Gastroesophageal sphincter (tissue), 4 donors: ENCODE data around the gene GABARAP. TPM values are rescaled to one million over a fixed set of nuclear protein-coding genes. Genes with fewer than 3 reads are reported as not detected.

Source experiments
- ATAC-seq: fragments of 150-250 bp; one replicate; pipeline ENCODE4 v1.9.1; 2016; ENCODE audit warnings: mild to moderate bottlenecking, moderate library complexity
- H3K27ac ChIP-seq, 4 donors: fragments of 200-600 bp; sonication (generic) in 3 of 4; 1 replicate in 3 of 4; 2 replicates in 1 of 4; pipeline ENCODE4 v1.5.1; 2016 to 2019
- H3K27me3 ChIP-seq: fragments of 200-600 bp; sonication (generic); one replicate; pipeline ENCODE4 v1.5.1; 2019
- H3K36me3 ChIP-seq, 2 donors: fragments of 200-600 bp; sonication (generic); one replicate each; pipeline ENCODE4 v1.5.1; 2019; ENCODE audit warnings: control low read depth in 1 of 2
- H3K4me1 ChIP-seq, 3 donors: fragments of 200-600 bp; sonication (generic); 1 replicate in 2 of 3; 2 replicates in 1 of 3; pipeline ENCODE4 v1.5.1; 2016 to 2019; ENCODE audit warnings: control low read depth in 2 of 3
- H3K4me3 ChIP-seq, 2 donors: fragments of 200-600 bp; sonication (generic); one replicate each; pipeline ENCODE4 v1.5.1; 2019; ENCODE audit warnings: mild to moderate bottlenecking in 1 of 2, moderate library complexity in 1 of 2
- H3K9me3 ChIP-seq, 3 donors: fragments of 200-600 bp; sonication (generic); one replicate each; pipeline ENCODE4 v1.5.1; 2017 to 2019; ENCODE audit warnings: control low read depth in 2 of 3
- CTCF ChIP-seq, 4 experiments: fragments of 200-600 bp in 2 of 4; fragments of 450-650 bp in 2 of 4; sonication (generic) in 1 of 4; IDR thresholded peaks; one replicate each; pipeline ENCODE4 v1.5.1; 2017 to 2019; ENCODE audit warnings: antibody characterized with exemption in 4 of 4, mild to moderate bottlenecking in 2 of 4, moderate library complexity in 2 of 4
- EP300 ChIP-seq: sonication (generic); formaldehyde crosslinking; IDR thresholded peaks from one replicate; pipeline ENCODE4 v1.6.1; 2017; ENCODE audit warnings: antibody characterized with exemption, mild to moderate bottlenecking
- POLR2A ChIP-seq, 2 donors: fragments of 450-650 bp; IDR thresholded peaks; one replicate each; pipeline ENCODE4 v1.6.1; 2017; ENCODE audit warnings: antibody characterized with exemption in 2 of 2, mild to moderate bottlenecking in 2 of 2, moderate library complexity in 1 of 2
- POLR2AphosphoS5 ChIP-seq: sonication (generic); formaldehyde crosslinking; IDR thresholded peaks from one replicate; pipeline ENCODE4 v1.6.1; 2017; ENCODE audit warnings: antibody characterized with exemption
- WGBS, 2 donors: methylation state at CpG; one replicate each; pipeline ENCODE4 v1.1.5; 2018; ENCODE audit warnings: low coverage in 1 of 2; 5-methylcytosine and 5-hydroxymethylcytosine counted together
- total RNA-seq, 4 donors: library from RNA; depleted of rRNA; stranded (reverse); fragments of >200 nt; gene quantifications; one replicate each; pipeline ENCODE4 v1.1.0, GENCODE V29; 2016

Gene GABARAP
- total RNA-seq, 4 donors from 2014 or later, result 289 to 437 (median 386) TPM

GRCh38 chr17:7266784-7267183 is 24.5 kb upstream of the GABARAP start:
- no peak for TF ChIP-seq EP300
- no peak for TF ChIP-seq POLR2A (IDR thresholded peaks at IDR 0.05)
- TF ChIP-seq CTCF (IDR thresholded peaks at IDR 0.05), result no peak
- no peak for TF ChIP-seq POLR2AphosphoS5
- no peaks in the 10 kb centered on the region for H3K36me3 ChIP-seq
- H3K27ac ChIP-seq, result no peak overlapping the region
- whole genome bisulfite sequencing, 2 donors, result 29 to 71% methylated on average over 1 of the region's 1 CpG
- no peaks in the 10 kb centered on the region for H3K9me3 ChIP-seq
- no peak overlapping the region for H3K4me3 ChIP-seq
- peaks cover 0 to 17% (median 11%) of the 10 kb centered on the region in 3 donors for H3K4me1 ChIP-seq
- no peak for ATAC-seq
- peaks cover 65% of the 10 kb centered on the region for H3K27me3 ChIP-seq

- peaks cover 83% of the 10 kb centered on the region for H3K27me3 ChIP-seq
- no peak overlapping the region for H3K27ac ChIP-seq
- ATAC-seq, result no peak
- H3K4me3 ChIP-seq, result no peak overlapping the region
- TF ChIP-seq POLR2A (IDR thresholded peaks at IDR 0.05), result no peak
- no peak for TF ChIP-seq CTCF (IDR thresholded peaks at IDR 0.05)
- no peak for TF ChIP-seq EP300
- no peak for TF ChIP-seq POLR2AphosphoS5
- 39 to 52% methylated on average over 4 of the region's 4 CpGs for WGBS, 2 donors
- H3K4me1 ChIP-seq, result peaks cover 0 to 34% (median 22%) of the 10 kb centered on the region in 3 donors
- no peaks in the 10 kb centered on the region for H3K9me3 ChIP-seq
- H3K36me3 ChIP-seq, result peaks cover 0 to 9% of the 10 kb centered on the region in 2 donors
Measured at GRCh38 chr17:7263801-7264078, 21.5 kb upstream of the GABARAP start.

GRCh38 chr17:7262935-7263800 is 20.9 kb upstream of the GABARAP start:
- ATAC-seq, result peak; percentile 26
- 5 to 9% methylated on average over 11 to 25 of the region's 26 CpGs for WGBS, 2 donors
- no peak overlapping the region for H3K27ac ChIP-seq
- peaks cover 0 to 34% (median 22%) of the 10 kb centered on the region in 3 donors for H3K4me1 ChIP-seq
- H3K4me3 ChIP-seq, result peak overlapping the region in 1 of 2 donors; percentile 3
- TF ChIP-seq POLR2AphosphoS5 (no peak), EP300 (no peak), POLR2A (IDR thresholded peaks at IDR 0.05) (no peak), CTCF (IDR thresholded peaks at IDR 0.05) (no peak)
- no peaks in the 10 kb centered on the region for H3K9me3 ChIP-seq
- peaks cover 80% of the 10 kb centered on the region for H3K27me3 ChIP-seq
- H3K36me3 ChIP-seq, result peaks cover 0 to 15% of the 10 kb centered on the region in 2 donors

GRCh38 chr17:7262192-7262934 is 20.1 kb upstream of the GABARAP start, which contains the start of gene CLDN7:
TSS of gene CLDN7 (minus strand) at chr17:7262478. CDS start at chr17:7262043, 435 bp downstream.
- Histone ChIP-seq H3K9me3 (no peaks in the 10 kb centered on the region), H3K27ac (peak within 1 kb of the TSS in 1 of 4 donors; percentile 53), H3K27me3 (peaks cover 72% of the 10 kb centered on the region), H3K36me3 (peaks cover 0 to 23% of the 10 kb centered on the region in 2 donors), H3K4me1 (peaks cover 0 to 34% (median 22%) of the 10 kb centered on the region in 3 donors), H3K4me3 (peak within 1 kb of the TSS; percentile 2 to 52)
- ATAC-seq, result no peak
- TF ChIP-seq POLR2A (IDR thresholded peaks at IDR 0.05), result no peak
- no peak for TF ChIP-seq EP300
- no peak for TF ChIP-seq CTCF (IDR thresholded peaks at IDR 0.05)
- no peak for TF ChIP-seq POLR2AphosphoS5
- 1 to 6% methylated on average over 14 to 18 of the region's 64 CpGs for WGBS, 2 donors
